Natural killer cell (primary cell): ENCODE results near the gene RNF214. TPM values are rescaled to one million over a fixed set of nuclear protein-coding genes. Genes with fewer than 3 reads are reported as not detected.

Source experiments
- ATAC-seq, 3 donors: fragments of 150-1000 bp in 2 of 3; fragments of 200-7000 bp in 1 of 3; cut with Tn5 transposase; 1 replicate in 1 of 3; 2 replicates in 2 of 3; pipeline ENCODE4 v1.10.0; 2021; ENCODE audit warnings: mild to moderate bottlenecking in 2 of 3, moderate library complexity in 2 of 3
- DNase-seq, 2 donors: peaks; one replicate each; pipeline versions ENCODE4 v3.0.0 to v3.0.0-alpha.2; 2013 to 2021; ENCODE audit warnings: mixed read lengths in 1 of 2
- H3K27ac ChIP-seq: one replicate; pipeline ENCODE4 v1.5.1; 2013; ENCODE audit warnings: mild to moderate bottlenecking, low read length
- H3K27me3 ChIP-seq: one replicate; pipeline ENCODE4 v1.6.1; 2013; ENCODE audit warnings: low read length; ENCODE audit not compliant: control insufficient read depth, insufficient read depth
- H3K36me3 ChIP-seq: one replicate; pipeline ENCODE4 v1.6.1; 2013; ENCODE audit warnings: low read length; ENCODE audit not compliant: control insufficient read depth, insufficient read depth
- H3K4me1 ChIP-seq: one replicate; pipeline ENCODE4 v1.6.1; 2013; ENCODE audit warnings: low read length; ENCODE audit not compliant: control insufficient read depth, insufficient read depth
- H3K4me3 ChIP-seq: one replicate; pipeline ENCODE4 v1.5.1; 2013; ENCODE audit warnings: low read length
- H3K9me3 ChIP-seq: one replicate; pipeline ENCODE4 v1.6.1; 2013; ENCODE audit warnings: low read length; ENCODE audit not compliant: control insufficient read depth, insufficient read depth
- H3K27ac Mint-ChIP-seq, 2 donors: one replicate each; pipeline ENCODE4 v1.8.0; 2022; ENCODE audit warnings: mild to moderate bottlenecking in 2 of 2, mixed read lengths in 2 of 2, moderate library complexity in 1 of 2
- H3K27me3 Mint-ChIP-seq, 2 donors: one replicate each; pipeline ENCODE4 v1.8.0; 2022; ENCODE audit warnings: low read depth in 2 of 2, mixed read lengths in 2 of 2
- H3K36me3 Mint-ChIP-seq: one replicate; pipeline ENCODE4 v1.8.0; 2022; ENCODE audit warnings: mixed read lengths
- H3K4me1 Mint-ChIP-seq, 2 donors: one replicate each; pipeline ENCODE4 v1.8.0; 2022; ENCODE audit warnings: mixed read lengths in 2 of 2
- H3K4me3 Mint-ChIP-seq: one replicate; pipeline ENCODE4 v1.8.0; 2022; ENCODE audit warnings: mild to moderate bottlenecking, moderate library complexity, mixed read lengths
- H3K9me3 Mint-ChIP-seq, 2 donors: one replicate each; pipeline ENCODE4 v1.8.0; 2022; ENCODE audit warnings: mixed read lengths in 2 of 2
- CTCF ChIP-seq: fragments of 200-600 bp; IDR thresholded peaks from one replicate; pipeline ENCODE4 v1.8.0; 2022; ENCODE audit warnings: antibody characterized with exemption
- WGBS: methylation state at CpG from one replicate; pipeline ENCODE4 v1.1.7; 2013; ENCODE audit warnings: missing lambda C conversion rate; ENCODE audit not compliant: insufficient coverage; 5-methylcytosine and 5-hydroxymethylcytosine counted together
- intact Hi-C: fragments of 100-400 bp; cut with micrococcal nuclease; formaldehyde crosslinking; loops from one replicate; pipeline ENCODE4 v1.14.2; 2022
- total RNA-seq, 4 donors: library from RNA; stranded (reverse); fragments of 120-200 nt in 1 of 4; gene quantifications; one replicate each; pipeline versions ENCODE4 v1.2.3 to v1.2.4, GENCODE V29; 2013 to 2022

Gene RNF214
- total RNA-seq, 3 donors from 2014 or later (not counting 1 experiment from before 2014, with no cell fraction given), result 13.7 to 20.7 (median 17.3) TPM

- H3K4me1 ChIP-seq, result no peaks in the 10 kb centered on the region
- 94% methylated on average over 9 of the region's 9 CpGs for WGBS
- Mint-ChIP-seq H3K27ac (no peak overlapping the region), H3K4me1 (peaks cover 0 to 4% of the 10 kb centered on the region in 2 donors), H3K27me3 (no peaks in the 10 kb centered on the region), H3K9me3 (no peaks in the 10 kb centered on the region), H3K4me3 (no peak overlapping the region), H3K36me3 (no peaks in the 10 kb centered on the region)
- ATAC-seq (no peak), DNase-seq (no peak)
- no peaks in the 10 kb centered on the region for H3K36me3 ChIP-seq
- no peak for TF ChIP-seq CTCF
- no peak overlapping the region for H3K4me3 ChIP-seq
- H3K27ac ChIP-seq, result no peak overlapping the region
- intact Hi-C loops, result no loop called here
- H3K9me3 ChIP-seq, result no peaks in the 10 kb centered on the region
- H3K27me3 ChIP-seq, result no peaks in the 10 kb centered on the region
Observed at GRCh38 chr11:117295438-117296137, 63.1 kb downstream of the RNF214 start.

GRCh38 chr11:117296881-117297280 is 64.4 kb downstream of the RNF214 start:
- Histone ChIP-seq H3K27me3 (no peaks in the 10 kb centered on the region), H3K4me3 (no peak overlapping the region), H3K36me3 (no peaks in the 10 kb centered on the region), H3K4me1 (no peaks in the 10 kb centered on the region), H3K9me3 (no peaks in the 10 kb centered on the region), H3K27ac (no peak overlapping the region)
- TF ChIP-seq CTCF, result no peak
- Mint-ChIP-seq H3K4me3 (no peak overlapping the region), H3K36me3 (no peaks in the 10 kb centered on the region), H3K27ac (no peak overlapping the region), H3K9me3 (no peaks in the 10 kb centered on the region), H3K27me3 (peaks cover 0 to 3% of the 10 kb centered on the region in 2 donors), H3K4me1 (peaks cover 0 to 4% of the 10 kb centered on the region in 2 donors)
- ATAC-seq (no peak), DNase-seq (no peak)
- 85% methylated on average over 6 of the region's 6 CpGs for WGBS
- intact Hi-C loops, result no loop called here

GRCh38 chr11:117298195-117298594 is 65.7 kb downstream of the RNF214 start:
- Mint-ChIP-seq H3K36me3 (no peaks in the 10 kb centered on the region), H3K27me3 (peaks cover 0 to 3% of the 10 kb centered on the region in 2 donors), H3K27ac (no peak overlapping the region), H3K4me3 (no peak overlapping the region), H3K4me1 (peaks cover 0 to 4% of the 10 kb centered on the region in 2 donors), H3K9me3 (no peaks in the 10 kb centered on the region)
- H3K9me3 ChIP-seq, result no peaks in the 10 kb centered on the region
- intact Hi-C loops, result no loop called here
- no peaks in the 10 kb centered on the region for H3K36me3 ChIP-seq
- 97% methylated on average over 8 of the region's 8 CpGs for WGBS
- ATAC-seq (no peak), DNase-seq (no peak)
- H3K27ac ChIP-seq, result no peak overlapping the region
- H3K4me3 ChIP-seq, result no peak overlapping the region
- no peak for TF ChIP-seq CTCF
- H3K4me1 ChIP-seq, result no peaks in the 10 kb centered on the region
- H3K27me3 ChIP-seq, result no peaks in the 10 kb centered on the region
